Gastroesophageal sphincter (tissue), 4 donors: ENCODE data around the gene PLAGL1. TPM values are rescaled to one million over a fixed set of nuclear protein-coding genes. Genes with fewer than 3 reads are reported as not detected.

Experiments
- ATAC-seq: fragments of 150-250 bp; one replicate; pipeline ENCODE4 v1.9.1; 2016; ENCODE audit warnings: mild to moderate bottlenecking, moderate library complexity
- H3K27ac ChIP-seq, 4 donors: fragments of 200-600 bp; sonication (generic) in 3 of 4; 1 replicate in 3 of 4; 2 replicates in 1 of 4; pipeline ENCODE4 v1.5.1; 2016 to 2019
- H3K27me3 ChIP-seq: fragments of 200-600 bp; sonication (generic); one replicate; pipeline ENCODE4 v1.5.1; 2019
- H3K36me3 ChIP-seq, 2 donors: fragments of 200-600 bp; sonication (generic); one replicate each; pipeline ENCODE4 v1.5.1; 2019; ENCODE audit warnings: control low read depth in 1 of 2
- H3K4me1 ChIP-seq, 3 donors: fragments of 200-600 bp; sonication (generic); 1 replicate in 2 of 3; 2 replicates in 1 of 3; pipeline ENCODE4 v1.5.1; 2016 to 2019; ENCODE audit warnings: control low read depth in 2 of 3
- H3K4me3 ChIP-seq, 2 donors: fragments of 200-600 bp; sonication (generic); one replicate each; pipeline ENCODE4 v1.5.1; 2019; ENCODE audit warnings: mild to moderate bottlenecking in 1 of 2, moderate library complexity in 1 of 2
- H3K9me3 ChIP-seq, 3 donors: fragments of 200-600 bp; sonication (generic); one replicate each; pipeline ENCODE4 v1.5.1; 2017 to 2019; ENCODE audit warnings: control low read depth in 2 of 3
- CTCF ChIP-seq, 4 experiments: fragments of 200-600 bp in 2 of 4; fragments of 450-650 bp in 2 of 4; sonication (generic) in 1 of 4; IDR thresholded peaks; one replicate each; pipeline ENCODE4 v1.5.1; 2017 to 2019; ENCODE audit warnings: antibody characterized with exemption in 4 of 4, mild to moderate bottlenecking in 2 of 4, moderate library complexity in 2 of 4
- EP300 ChIP-seq: sonication (generic); formaldehyde crosslinking; IDR thresholded peaks from one replicate; pipeline ENCODE4 v1.6.1; 2017; ENCODE audit warnings: antibody characterized with exemption, mild to moderate bottlenecking
- POLR2A ChIP-seq, 2 donors: fragments of 450-650 bp; IDR thresholded peaks; one replicate each; pipeline ENCODE4 v1.6.1; 2017; ENCODE audit warnings: antibody characterized with exemption in 2 of 2, mild to moderate bottlenecking in 2 of 2, moderate library complexity in 1 of 2
- POLR2AphosphoS5 ChIP-seq: sonication (generic); formaldehyde crosslinking; IDR thresholded peaks from one replicate; pipeline ENCODE4 v1.6.1; 2017; ENCODE audit warnings: antibody characterized with exemption
- WGBS, 2 donors: methylation state at CpG; one replicate each; pipeline ENCODE4 v1.1.5; 2018; ENCODE audit warnings: low coverage in 1 of 2; 5-methylcytosine and 5-hydroxymethylcytosine counted together
- total RNA-seq, 4 donors: library from RNA; depleted of rRNA; stranded (reverse); fragments of >200 nt; gene quantifications; one replicate each; pipeline ENCODE4 v1.1.0, GENCODE V29; 2016

The PLAGL1 gene
- total RNA-seq, 4 donors from 2014 or later = 13.2 to 26.3 (median 17.5) TPM

- no peak for ATAC-seq
- no peak overlapping the region for H3K4me3 ChIP-seq
- no peaks in the 10 kb centered on the region for H3K27me3 ChIP-seq
- no peaks in the 10 kb centered on the region for H3K9me3 ChIP-seq
- H3K36me3 ChIP-seq = no peaks in the 10 kb centered on the region
- H3K4me1 ChIP-seq = no peaks in the 10 kb centered on the region
- WGBS, 2 donors = 80 to 87% methylated on average over 3 to 4 of the region's 4 CpGs
- H3K27ac ChIP-seq = no peak overlapping the region
- no peak for TF ChIP-seq CTCF (IDR thresholded peaks at IDR 0.05)
- TF ChIP-seq POLR2AphosphoS5 = no peak
- no peak for TF ChIP-seq EP300
- no peak for TF ChIP-seq POLR2A (IDR thresholded peaks at IDR 0.05)
Measured at GRCh38 chr6:144023216-144023615, 15.2 kb upstream of the PLAGL1 start.

- H3K4me3 ChIP-seq = no peak overlapping the region
- no peaks in the 10 kb centered on the region for H3K9me3 ChIP-seq
- 76 to 89% methylated on average over 4 to 5 of the region's 5 CpGs for WGBS, 2 donors
- TF ChIP-seq CTCF (IDR thresholded peaks at IDR 0.05) (no peak), POLR2AphosphoS5 (no peak), POLR2A (IDR thresholded peaks at IDR 0.05) (no peak), EP300 (no peak)
- H3K27ac ChIP-seq = no peak overlapping the region
- no peaks in the 10 kb centered on the region for H3K4me1 ChIP-seq
- H3K36me3 ChIP-seq = no peaks in the 10 kb centered on the region
- no peak for ATAC-seq
- H3K27me3 ChIP-seq = no peaks in the 10 kb centered on the region
Measured at GRCh38 chr6:144019929-144020328, 11.9 kb upstream of the PLAGL1 start.

DNA sequence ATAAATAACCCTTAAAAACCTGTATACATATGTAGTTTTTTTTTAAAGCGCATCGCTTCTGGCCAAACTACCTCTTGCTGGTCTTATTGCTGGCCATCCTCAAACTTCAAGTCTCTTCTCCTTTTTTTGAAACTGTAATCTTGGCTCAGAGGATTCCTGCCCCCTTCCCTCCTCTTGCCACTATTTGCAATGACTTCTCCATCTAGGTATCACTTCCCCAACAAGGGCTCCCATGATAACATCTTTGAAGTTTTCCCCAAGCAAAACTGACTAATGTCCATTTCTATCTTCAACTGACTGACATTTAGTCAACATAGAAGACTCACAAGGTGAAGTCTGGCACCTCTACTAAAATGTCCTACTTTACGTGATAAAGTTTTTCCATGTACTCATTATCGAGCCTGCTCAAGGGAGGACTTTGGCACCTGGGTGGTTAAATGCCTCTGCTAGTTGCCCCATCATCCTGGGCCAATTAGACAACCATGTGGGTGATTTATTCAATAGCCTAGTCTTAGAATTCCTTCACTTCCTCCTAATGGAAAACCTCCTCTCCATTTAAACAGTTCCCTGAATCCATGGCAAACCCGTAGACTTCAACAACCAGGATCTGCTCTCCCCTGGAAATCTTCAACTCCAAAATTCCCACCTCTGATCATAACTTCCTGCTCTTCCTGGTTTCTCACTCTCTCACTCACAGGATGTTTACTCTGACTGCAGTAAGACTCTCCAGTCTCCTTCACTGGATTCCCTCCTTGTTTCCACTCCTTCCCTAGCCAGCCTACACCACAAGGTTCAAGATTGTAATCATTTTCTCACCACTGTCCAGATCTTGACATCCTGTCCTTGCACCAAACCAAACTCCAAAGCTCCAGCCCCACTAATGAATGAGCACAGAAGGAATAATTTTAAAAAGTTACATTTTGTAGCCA lies 9.4 kb upstream of the PLAGL1 start:
- H3K27me3 ChIP-seq = no peaks in the 10 kb centered on the region
- no peak overlapping the region for H3K4me3 ChIP-seq
- peaks cover 0 to 6% (median 0%) of the 10 kb centered on the region in 3 donors for H3K4me1 ChIP-seq
- TF ChIP-seq CTCF (IDR thresholded peaks at IDR 0.05) (no peak), POLR2A (IDR thresholded peaks at IDR 0.05) (no peak), POLR2AphosphoS5 (no peak), EP300 (no peak)
- ATAC-seq = no peak
- H3K27ac ChIP-seq = no peak overlapping the region
- 85 to 88% methylated on average over 4 to 5 of the region's 5 CpGs for WGBS, 2 donors
- H3K36me3 ChIP-seq = no peaks in the 10 kb centered on the region
- H3K9me3 ChIP-seq = no peaks in the 10 kb centered on the region

GRCh38 chr6:144013486-144013909 lies 5.4 kb upstream of the PLAGL1 start:
- H3K27ac ChIP-seq = no peak overlapping the region

More at GRCh38 chr6:144013486-144013909, 5.4 kb upstream of the PLAGL1 start:
- Histone ChIP-seq H3K4me1 (peaks cover 0 to 8% (median 0%) of the 10 kb centered on the region in 3 donors), H3K9me3 (no peaks in the 10 kb centered on the region), H3K4me3 (no peak overlapping the region), H3K27me3 (no peaks in the 10 kb centered on the region), H3K36me3 (no peaks in the 10 kb centered on the region)
- TF ChIP-seq CTCF (IDR thresholded peaks at IDR 0.05) = peak; percentile 85 to 93 (median 89)
- no peak for TF ChIP-seq EP300
- 10 to 13% methylated on average over 8 of the region's 8 CpGs for WGBS, 2 donors
- ATAC-seq = peak; percentile 43
